Measurements from ENCODE around the gene MEF2C. TPM values are rescaled to one million over a fixed set of nuclear protein-coding genes. Genes with fewer than 3 reads are reported as not detected.

The MEF2C gene
- total RNA-seq, 3 donors from 2014 or later, result 0.76 to 3.1 (median 1.4) TPM

DNA sequence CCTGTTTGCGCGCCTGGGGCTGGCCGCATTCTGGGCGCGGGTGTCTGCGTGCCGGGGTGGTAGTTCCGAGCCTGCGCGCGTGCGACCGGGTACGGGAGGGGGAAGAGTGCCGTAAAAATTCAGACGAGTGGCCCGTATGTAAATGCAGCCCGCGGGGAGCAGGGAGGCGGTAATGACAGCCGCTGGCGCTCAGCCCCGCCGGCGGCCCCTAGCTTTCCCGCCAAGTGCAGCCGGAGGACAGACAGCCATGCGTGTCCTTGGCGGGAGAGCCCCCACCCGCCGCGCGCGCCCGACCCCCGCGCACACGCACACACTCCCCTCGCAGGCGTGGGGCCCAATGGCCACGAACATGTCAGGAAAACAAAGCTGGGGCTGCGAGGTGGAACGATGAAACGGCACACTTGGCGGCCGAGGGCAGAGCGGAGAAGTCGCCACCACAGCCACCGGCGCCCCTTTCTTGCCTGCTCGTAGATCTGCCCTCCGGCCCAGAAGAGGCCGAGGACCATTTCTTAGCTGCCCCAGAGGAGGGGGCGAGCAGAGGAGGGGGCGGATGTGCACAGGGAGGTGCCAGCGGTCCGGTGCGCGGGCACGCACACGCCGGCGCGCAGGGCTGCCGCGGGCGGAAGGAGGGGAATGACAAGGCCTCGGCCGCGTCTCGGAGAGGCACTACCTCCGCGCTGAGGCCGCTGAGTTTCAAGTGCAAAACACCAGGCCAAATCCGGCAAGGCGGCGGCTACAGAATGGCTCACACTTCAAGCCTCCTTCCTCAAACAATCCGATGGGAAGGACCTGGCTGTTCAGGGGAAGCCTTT lies 208.4 kb downstream of the MEF2C start:
- ATAC-seq (peak; percentile 56 to 67), DNase-seq (no peak)
- peaks cover 89% of the 10 kb centered on the region for H3K27me3 Mint-ChIP-seq (ENCODE audit: low read depth)
- H3K4me3 Mint-ChIP-seq, result peak overlapping the region; percentile 65
- H3K4me1 Mint-ChIP-seq (ENCODE audit: low read depth), result peaks cover 16% of the 10 kb centered on the region
- peaks cover 2% of the 10 kb centered on the region for H3K36me3 Mint-ChIP-seq (ENCODE audit: insufficient read depth)
- H3K9me3 Mint-ChIP-seq, result peaks cover 7% of the 10 kb centered on the region

DNA sequence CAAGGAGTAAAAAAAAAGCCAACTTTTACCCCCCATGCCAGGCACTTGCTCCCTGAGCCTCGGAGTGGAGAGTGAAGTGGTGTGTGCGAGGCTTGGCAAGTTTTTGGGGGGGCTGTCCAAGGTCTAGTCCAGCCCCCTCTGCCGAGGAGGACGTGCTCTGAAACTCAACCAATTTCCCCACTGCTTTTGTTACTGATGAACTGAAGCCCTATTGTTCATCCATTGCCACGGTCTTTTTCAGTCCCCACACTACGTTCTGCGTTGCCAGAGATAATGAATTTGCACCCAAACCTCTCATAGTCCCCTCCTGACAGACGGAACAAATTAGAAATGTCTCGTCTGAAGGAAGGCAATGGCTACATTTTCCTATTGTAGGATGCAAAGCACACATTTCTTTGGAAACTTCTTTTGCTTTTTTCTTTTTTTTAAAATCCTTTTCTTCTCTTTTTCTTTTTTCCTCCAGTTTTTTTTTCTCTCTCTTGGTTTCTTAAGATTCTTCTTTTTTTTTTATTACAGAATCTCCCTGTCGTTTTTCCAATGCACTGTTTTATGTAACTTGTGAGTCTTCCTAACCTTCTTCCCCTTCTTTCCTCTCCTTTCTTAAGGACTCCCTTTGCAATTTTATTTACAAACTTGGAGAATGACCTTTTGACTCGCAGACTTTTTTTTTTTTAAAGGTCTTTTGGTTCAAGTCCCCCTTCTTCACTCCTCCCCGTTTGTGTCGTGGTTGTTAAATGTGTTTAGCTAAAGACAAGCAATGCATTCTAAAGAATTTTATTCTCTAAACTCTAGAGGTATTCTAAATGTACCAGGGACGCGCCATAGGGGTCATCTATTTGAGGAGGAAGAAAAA lies 209.5 kb downstream of the MEF2C start:
- peaks cover 2% of the 10 kb centered on the region for H3K36me3 Mint-ChIP-seq (ENCODE audit: insufficient read depth)

GRCh38 chr5:88672644-88673252 lies 210.2 kb downstream of the MEF2C start:
- no peak overlapping the region for H3K4me3 Mint-ChIP-seq
- ATAC-seq (no peak), DNase-seq (no peak)
- H3K27me3 Mint-ChIP-seq (ENCODE audit: low read depth), result peaks cover 90% of the 10 kb centered on the region
- peaks cover 2% of the 10 kb centered on the region for H3K36me3 Mint-ChIP-seq (ENCODE audit: insufficient read depth)
- H3K4me1 Mint-ChIP-seq (ENCODE audit: low read depth), result peaks cover 19% of the 10 kb centered on the region
- peaks cover 15% of the 10 kb centered on the region for H3K9me3 Mint-ChIP-seq

More for the DNA sequence above, 209.5 kb downstream of the MEF2C start:
- Mint-ChIP-seq H3K27me3 (ENCODE audit: low read depth) (peaks cover 88% of the 10 kb centered on the region), H3K4me1 (ENCODE audit: low read depth) (peaks cover 16% of the 10 kb centered on the region), H3K9me3 (peaks cover 10% of the 10 kb centered on the region), H3K4me3 (no peak overlapping the region)
- no peak for ATAC-seq
- DNase-seq, result no peak

- Mint-ChIP-seq H3K9me3 (peaks cover 16% of the 10 kb centered on the region), H3K27me3 (ENCODE audit: low read depth) (peaks cover 92% of the 10 kb centered on the region), H3K36me3 (ENCODE audit: insufficient read depth) (peaks cover 2% of the 10 kb centered on the region), H3K4me1 (ENCODE audit: low read depth) (peaks cover 29% of the 10 kb centered on the region), H3K4me3 (no peak overlapping the region)
- ATAC-seq, result no peak
- DNase-seq, result no peak
Observed at GRCh38 chr5:88671505-88672499, 211.2 kb downstream of the MEF2C start.

DNA sequence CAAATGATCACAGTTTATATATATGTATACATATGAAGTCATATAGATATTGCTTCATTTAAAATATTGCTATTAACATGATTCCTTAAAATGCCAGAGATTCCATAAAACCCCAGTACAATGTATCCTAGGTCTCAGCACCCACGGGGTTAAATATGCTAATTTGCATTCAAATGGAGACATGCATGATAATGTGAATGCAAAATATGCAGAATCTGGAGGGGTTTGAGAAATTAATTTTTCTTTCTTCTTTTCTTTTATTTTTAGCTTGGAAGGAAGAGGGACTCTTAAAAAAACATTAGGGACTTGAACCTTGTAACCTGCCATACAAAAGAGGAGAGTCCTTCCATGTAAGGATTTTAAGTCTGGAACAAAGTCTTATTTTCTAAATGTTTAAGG lies 211.9 kb downstream of the MEF2C start:
- Mint-ChIP-seq H3K27me3 (ENCODE audit: low read depth) (peaks cover 94% of the 10 kb centered on the region), H3K9me3 (peaks cover 16% of the 10 kb centered on the region), H3K4me1 (ENCODE audit: low read depth) (peaks cover 31% of the 10 kb centered on the region), H3K4me3 (no peak overlapping the region), H3K36me3 (ENCODE audit: insufficient read depth) (peaks cover 2% of the 10 kb centered on the region)
- no peak for DNase-seq
- ATAC-seq, result no peak

- H3K9me3 Mint-ChIP-seq, result peaks cover 15% of the 10 kb centered on the region
- no peak for DNase-seq
- ATAC-seq, result no peak
- H3K4me3 Mint-ChIP-seq, result no peak overlapping the region
- peaks cover 33% of the 10 kb centered on the region for H3K4me1 Mint-ChIP-seq (ENCODE audit: low read depth)
- H3K27me3 Mint-ChIP-seq (ENCODE audit: low read depth), result peaks cover 95% of the 10 kb centered on the region
- peaks cover 2% of the 10 kb centered on the region for H3K36me3 Mint-ChIP-seq (ENCODE audit: insufficient read depth)
Observed at GRCh38 chr5:88670461-88670860, 212.5 kb downstream of the MEF2C start.

- Mint-ChIP-seq H3K36me3 (ENCODE audit: insufficient read depth) (peaks cover 2% of the 10 kb centered on the region), H3K4me3 (no peak overlapping the region), H3K9me3 (peaks cover 12% of the 10 kb centered on the region), H3K4me1 (ENCODE audit: low read depth) (peaks cover 30% of the 10 kb centered on the region), H3K27me3 (ENCODE audit: low read depth) (peaks cover 94% of the 10 kb centered on the region)
- DNase-seq (no peak), ATAC-seq (no peak)
Observed at GRCh38 chr5:88669371-88670050, 213.5 kb downstream of the MEF2C start.

DNA sequence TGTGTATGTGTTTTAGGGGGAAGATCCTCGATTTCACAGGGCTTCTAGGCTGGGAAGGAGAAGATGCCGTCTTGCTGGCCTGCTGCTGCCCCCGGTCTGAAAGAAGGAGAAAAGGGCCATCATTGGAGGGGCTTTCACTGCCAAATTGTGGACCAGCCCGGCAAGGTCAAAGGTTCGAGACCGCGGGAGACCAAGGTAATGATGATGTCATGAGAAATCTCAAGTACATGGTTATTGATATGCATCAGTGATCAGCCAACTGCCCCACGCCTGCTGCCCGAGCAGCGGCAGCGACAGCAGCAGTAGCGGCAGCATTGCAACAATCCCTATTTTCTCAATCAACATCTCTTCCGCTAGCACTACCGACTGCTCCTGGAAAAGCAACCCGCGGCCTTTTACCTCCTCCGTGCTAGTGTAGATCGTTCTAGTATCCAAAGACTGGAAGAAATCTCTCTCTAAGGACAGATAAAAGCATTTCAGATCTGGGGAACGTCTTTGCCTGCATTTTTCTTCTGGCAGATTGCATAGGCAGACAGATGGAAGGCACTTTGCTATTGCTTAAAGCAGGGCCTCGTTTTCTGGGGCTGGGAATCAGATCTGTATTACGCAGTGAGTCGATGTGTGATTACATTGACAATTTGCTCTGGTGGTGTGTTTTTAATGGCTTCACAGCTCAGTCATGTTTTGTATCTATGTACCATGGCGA lies 215.3 kb downstream of the MEF2C start:
- Mint-ChIP-seq H3K4me1 (ENCODE audit: low read depth) (peaks cover 27% of the 10 kb centered on the region), H3K9me3 (peaks cover 8% of the 10 kb centered on the region), H3K4me3 (peak overlapping the region; percentile 83), H3K36me3 (ENCODE audit: insufficient read depth) (no peaks in the 10 kb centered on the region), H3K27me3 (ENCODE audit: low read depth) (peaks cover 93% of the 10 kb centered on the region)
- ATAC-seq (no peak), DNase-seq (no peak)
